Prostate gland (tissue), 2 donors: Measurements from ENCODE around the gene BSPRY.

Experiments used
- POLR2A ChIP-seq: fragments of 450-650 bp; IDR thresholded peaks from one replicate; pipeline ENCODE4 v1.6.1; 2016; ENCODE audit warnings: antibody characterized with exemption, mild to moderate bottlenecking
- POLR2AphosphoS5 ChIP-seq: sonication (generic); formaldehyde crosslinking; IDR thresholded peaks from one replicate; pipeline ENCODE4 v1.6.1; 2017; ENCODE audit warnings: antibody characterized with exemption
- TF ChIP-seq, protein P1 (sequence below), 4 experiments: fragments of 200-600 bp in 2 of 4; fragments of 450-650 bp in 2 of 4; sonication (generic) in 2 of 4; IDR thresholded peaks; 1 replicate in 3 of 4; 2 replicates in 1 of 4; pipeline ENCODE4 v1.5.1; 2016 to 2019; ENCODE audit warnings: antibody characterized with exemption in 4 of 4, mild to moderate bottlenecking in 2 of 4, moderate library complexity in 2 of 4

DNA sequence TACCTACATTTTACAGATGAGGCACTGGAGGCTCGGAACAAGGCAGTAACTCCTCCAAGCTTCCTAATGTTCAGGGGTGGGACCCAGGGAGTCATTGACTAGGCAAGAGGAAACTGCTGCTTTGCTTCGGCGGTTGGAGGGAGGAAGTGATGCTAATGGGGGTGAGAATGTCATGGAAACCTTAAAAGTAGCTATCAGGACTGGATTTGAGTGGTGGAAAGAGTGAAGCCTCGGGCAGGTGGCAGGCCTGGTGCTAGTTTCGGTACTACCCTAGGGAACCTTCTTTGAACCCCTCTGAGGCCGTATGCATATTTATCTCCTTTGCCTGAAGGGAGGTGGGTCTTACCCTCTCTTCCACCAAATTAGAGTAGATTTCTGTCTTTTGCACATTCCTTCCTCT, 1.6 kb downstream of the BSPRY start:
- TF ChIP-seq, protein P1, sequence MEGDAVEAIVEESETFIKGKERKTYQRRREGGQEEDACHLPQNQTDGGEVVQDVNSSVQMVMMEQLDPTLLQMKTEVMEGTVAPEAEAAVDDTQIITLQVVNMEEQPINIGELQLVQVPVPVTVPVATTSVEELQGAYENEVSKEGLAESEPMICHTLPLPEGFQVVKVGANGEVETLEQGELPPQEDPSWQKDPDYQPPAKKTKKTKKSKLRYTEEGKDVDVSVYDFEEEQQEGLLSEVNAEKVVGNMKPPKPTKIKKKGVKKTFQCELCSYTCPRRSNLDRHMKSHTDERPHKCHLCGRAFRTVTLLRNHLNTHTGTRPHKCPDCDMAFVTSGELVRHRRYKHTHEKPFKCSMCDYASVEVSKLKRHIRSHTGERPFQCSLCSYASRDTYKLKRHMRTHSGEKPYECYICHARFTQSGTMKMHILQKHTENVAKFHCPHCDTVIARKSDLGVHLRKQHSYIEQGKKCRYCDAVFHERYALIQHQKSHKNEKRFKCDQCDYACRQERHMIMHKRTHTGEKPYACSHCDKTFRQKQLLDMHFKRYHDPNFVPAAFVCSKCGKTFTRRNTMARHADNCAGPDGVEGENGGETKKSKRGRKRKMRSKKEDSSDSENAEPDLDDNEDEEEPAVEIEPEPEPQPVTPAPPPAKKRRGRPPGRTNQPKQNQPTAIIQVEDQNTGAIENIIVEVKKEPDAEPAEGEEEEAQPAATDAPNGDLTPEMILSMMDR (IDR thresholded peaks at IDR 0.05), result no peak
- no peak for TF ChIP-seq POLR2AphosphoS5
- no peak for TF ChIP-seq POLR2A
